Measurements from ENCODE around the gene TMEM134. TPM values are rescaled to one million over a fixed set of nuclear protein-coding genes. Genes with fewer than 3 reads are reported as not detected.
"Not testable (repeated sequence)": the region's sequence is repeated elsewhere in the genome, so short reads cannot be mapped to it uniquely, and the experiment has no call there.

The TMEM134 gene
- total RNA-seq, 4 donors from 2014 or later = 80.0 to 126 (median 86.1) TPM

DNA sequence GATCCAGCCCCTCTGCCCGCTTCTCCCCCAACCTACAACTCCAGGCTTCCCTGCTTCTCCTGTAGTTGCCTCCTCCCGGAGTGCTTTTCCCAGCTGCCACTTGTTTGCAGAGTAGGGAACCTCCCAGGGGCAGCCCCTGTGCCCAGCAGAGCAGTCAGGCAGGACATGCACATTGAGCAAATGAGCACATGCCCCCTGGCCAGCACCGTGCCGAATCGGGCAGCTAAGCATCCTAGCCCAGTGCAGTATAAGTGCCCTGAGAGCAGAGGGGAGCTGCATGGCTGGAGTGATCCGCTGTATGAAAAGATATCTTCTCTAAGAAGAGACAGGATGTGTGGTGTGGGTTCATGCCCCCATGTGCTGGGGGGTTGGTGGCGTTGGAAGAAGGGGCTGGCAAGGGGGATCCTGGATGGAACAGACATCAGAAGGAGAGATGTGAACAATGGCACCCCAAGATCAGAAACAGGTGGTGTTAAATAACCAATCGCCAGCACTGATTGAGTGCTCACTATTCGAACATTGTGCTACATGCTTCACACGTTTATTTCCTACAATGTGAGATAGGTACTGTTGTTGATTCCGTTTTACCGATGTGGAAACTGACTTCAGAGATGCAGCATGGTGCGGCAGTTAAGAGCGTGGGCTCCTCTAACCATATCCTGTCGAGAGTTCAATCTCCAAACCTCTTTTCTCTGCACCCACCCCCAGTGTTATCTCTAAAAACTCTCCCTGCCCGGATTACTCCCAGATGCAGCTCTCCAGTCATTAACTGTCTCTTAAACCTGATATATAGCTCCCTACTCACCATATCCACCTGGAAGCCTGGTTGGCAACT lies 15.0 kb upstream of the TMEM134 start:
- Histone ChIP-seq H3K27ac (peak overlapping the region; percentile 83 to 88 (median 85)), H3K9me3 (no peaks in the 10 kb centered on the region), H3K4me1 (peaks cover 0 to 34% (median 17%) of the 10 kb centered on the region in 4 donors), H3K4me3 (peak overlapping the region; percentile 47 to 68 (median 58)), H3K36me3 (peaks cover 0 to 15% (median 0%) of the 10 kb centered on the region in 3 donors), H3K27me3 (no peaks in the 10 kb centered on the region)
- DNase-seq = peak; percentile 12 to 56 (median 46)
- TF ChIP-seq CTCF (IDR thresholded peaks at IDR 0.05) (no peak), POLR2A (IDR thresholded peaks at IDR 0.05) (no peak)

GRCh38 chr11:67482827-67483798 lies 14.1 kb upstream of the TMEM134 start, which contains the start of gene AIP:
TSS of gene AIP (plus strand) at chr11:67483026. CDS start at chr11:67483159, 133 bp downstream.
- Histone ChIP-seq H3K4me1 (peaks cover 0 to 34% (median 17%) of the 10 kb centered on the region in 4 donors), H3K27ac (peak within 1 kb of the TSS; percentile 83 to 88 (median 85)), H3K36me3 (peaks cover 0 to 13% (median 0%) of the 10 kb centered on the region in 3 donors), H3K27me3 (no peaks in the 10 kb centered on the region), H3K9me3 (no peaks in the 10 kb centered on the region), H3K4me3 (peak within 1 kb of the TSS; percentile 47 to 68 (median 58))
- TF ChIP-seq POLR2A (IDR thresholded peaks at IDR 0.05) = peak; percentile 59 to 80
- peak; percentile 12 to 59 (median 32) for TF ChIP-seq CTCF (IDR thresholded peaks at IDR 0.05)
- DNase-seq = peak; percentile 95 to 99 (median 97)

DNA sequence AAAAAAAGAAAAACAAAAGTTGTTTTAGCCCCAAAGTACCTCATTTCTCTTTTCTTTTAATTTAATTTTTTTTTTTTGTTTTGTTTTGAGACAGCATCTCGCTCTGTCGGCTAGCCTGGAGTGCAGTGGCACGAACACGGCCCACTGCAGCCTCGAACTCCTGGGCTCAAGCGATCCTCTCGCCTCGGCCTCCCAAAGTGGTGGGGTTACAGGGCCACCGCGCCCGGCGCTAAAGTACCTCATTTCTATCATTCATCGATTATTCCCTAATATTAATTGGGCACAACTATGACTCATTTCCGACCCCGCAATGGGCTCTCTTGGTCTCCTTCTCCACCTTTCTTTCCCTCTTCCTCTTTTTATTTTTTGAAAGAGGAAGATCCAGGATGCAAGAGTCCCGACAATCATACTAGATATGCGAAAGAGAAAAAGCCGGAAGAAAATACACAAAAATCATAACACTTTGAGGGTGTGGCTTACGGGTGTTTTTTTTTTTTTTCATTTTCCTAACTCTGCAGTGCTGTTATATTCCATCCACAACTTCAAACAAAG lies 13.3 kb upstream of the TMEM134 start:
- Histone ChIP-seq H3K36me3 (peaks cover 0 to 6% (median 0%) of the 10 kb centered on the region in 3 donors), H3K9me3 (no peaks in the 10 kb centered on the region), H3K4me3 (peak overlapping the region; percentile 47 to 68 (median 58)), H3K27me3 (no peaks in the 10 kb centered on the region), H3K4me1 (peaks cover 0 to 34% (median 17%) of the 10 kb centered on the region in 4 donors), H3K27ac (peak overlapping the region; percentile 83 to 88 (median 85))
- no peak for TF ChIP-seq POLR2A (IDR thresholded peaks at IDR 0.05)
- no peak for TF ChIP-seq CTCF (IDR thresholded peaks at IDR 0.05)
- peak in 1 of 3 donors; percentile 50 for DNase-seq

- DNase-seq, H3K4me1 ChIP-seq, H3K4me3 ChIP-seq, H3K27ac ChIP-seq, H3K36me3 ChIP-seq, H3K9me3 ChIP-seq, H3K27me3 ChIP-seq: not testable (repeated sequence)
Measured at GRCh38 chr11:67477344-67478050, 8.4 kb upstream of the TMEM134 start.

GRCh38 chr11:67476692-67477091 lies 7.6 kb upstream of the TMEM134 start:
- H3K36me3 ChIP-seq, H3K4me1 ChIP-seq, DNase-seq, H3K9me3 ChIP-seq, H3K4me3 ChIP-seq, H3K27ac ChIP-seq, H3K27me3 ChIP-seq: not testable (repeated sequence)

DNA sequence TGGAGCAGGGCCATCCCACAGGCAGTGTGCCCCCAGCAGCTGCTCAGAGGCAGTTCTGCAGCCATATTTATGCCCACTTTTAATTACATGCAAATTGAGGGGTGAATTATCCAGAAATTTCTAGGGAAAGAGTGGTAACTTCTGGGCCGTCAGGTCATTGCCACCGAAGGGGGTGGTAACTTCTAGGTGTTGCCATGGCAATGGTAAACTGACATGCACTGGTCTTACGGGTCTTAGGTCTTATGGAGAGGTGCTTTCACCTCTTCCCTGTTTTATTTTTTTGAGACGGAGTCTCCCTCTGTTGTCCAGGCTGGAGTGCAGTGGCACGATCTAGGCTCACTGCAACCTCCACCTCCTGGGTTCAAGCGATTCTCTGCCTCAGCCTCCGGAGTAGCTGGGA lies 3.8 kb upstream of the TMEM134 start:
- Histone ChIP-seq H3K27ac (no peak overlapping the region), H3K4me3 (no peak overlapping the region), H3K36me3 (no peaks in the 10 kb centered on the region), H3K9me3 (no peaks in the 10 kb centered on the region), H3K4me1 (peaks cover 0 to 12% (median 3%) of the 10 kb centered on the region in 4 donors), H3K27me3 (no peaks in the 10 kb centered on the region)
- no peak for DNase-seq
- TF ChIP-seq POLR2A (IDR thresholded peaks at IDR 0.05) (no peak), CTCF (IDR thresholded peaks at IDR 0.05) (no peak)

All from Peyer's patch (tissue), 4 donors.